Stimulated activated CD8-positive, alpha-beta memory T cell treated with anti-CD3 and anti-CD28 coated beads, Interleukin-15, amount 100 ng/mL, for 48 hours (primary cell): ENCODE measurements around the gene FKBP7.
"Not testable (repeated sequence)": the region's sequence is repeated elsewhere in the genome, so short reads cannot be mapped to it uniquely, and the experiment has no call there.

Source experiments
- DNase-seq, 2 donors: peaks; one replicate each; pipeline ENCODE4 v3.0.0-alpha.2; 2020; ENCODE audit warnings: low read depth in 2 of 2

Gene FKBP7, protein sequence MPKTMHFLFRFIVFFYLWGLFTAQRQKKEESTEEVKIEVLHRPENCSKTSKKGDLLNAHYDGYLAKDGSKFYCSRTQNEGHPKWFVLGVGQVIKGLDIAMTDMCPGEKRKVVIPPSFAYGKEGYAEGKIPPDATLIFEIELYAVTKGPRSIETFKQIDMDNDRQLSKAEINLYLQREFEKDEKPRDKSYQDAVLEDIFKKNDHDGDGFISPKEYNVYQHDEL

DNA sequence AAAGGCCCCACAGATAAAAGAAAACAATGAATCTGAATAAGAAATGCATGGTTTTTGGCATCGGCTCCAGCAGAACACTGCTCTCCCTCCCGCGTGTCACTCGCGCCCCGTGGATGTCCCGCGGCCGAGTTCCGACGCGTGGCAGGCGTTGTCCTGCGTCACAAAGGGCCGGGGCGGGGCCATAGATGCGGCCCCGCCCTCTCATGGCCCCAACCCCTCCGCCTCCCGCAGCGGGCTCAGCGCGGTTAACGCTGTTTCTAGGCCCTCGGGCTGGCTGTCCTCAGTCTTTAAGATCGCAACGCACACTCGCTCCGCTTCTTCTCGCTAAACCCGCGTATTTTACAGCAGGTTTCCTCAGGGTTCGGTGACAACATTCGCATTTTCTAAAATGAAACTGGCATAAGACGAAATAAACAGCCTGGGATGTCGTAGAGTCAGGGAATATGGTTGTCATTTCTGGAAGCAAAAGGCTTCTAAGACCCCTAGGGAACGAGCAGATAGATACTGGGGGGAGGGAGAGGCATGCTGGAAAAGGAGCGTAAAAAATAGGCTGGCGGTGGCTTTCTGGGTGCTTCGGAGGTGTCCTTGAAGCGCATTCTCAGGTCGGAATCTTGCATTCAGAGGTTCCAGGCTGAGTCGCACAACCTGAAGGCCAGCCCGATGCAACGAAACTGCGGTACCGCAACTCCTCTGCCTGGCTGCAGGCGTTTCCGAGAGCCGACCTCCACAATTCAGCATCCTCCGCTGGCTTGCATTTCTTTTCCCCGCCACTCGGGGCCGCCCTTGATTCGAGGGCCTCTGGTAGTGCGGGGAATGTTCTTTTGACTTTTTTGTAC lies at the start of gene FKBP7:
Gene FKBP7, minus strand, starts transcription at position 162 of the 836 bp plus-strand sequence. Its CDS starts 101 bp downstream, at position 61.
- DNase-seq: peak; percentile 61 to 73

DNA sequence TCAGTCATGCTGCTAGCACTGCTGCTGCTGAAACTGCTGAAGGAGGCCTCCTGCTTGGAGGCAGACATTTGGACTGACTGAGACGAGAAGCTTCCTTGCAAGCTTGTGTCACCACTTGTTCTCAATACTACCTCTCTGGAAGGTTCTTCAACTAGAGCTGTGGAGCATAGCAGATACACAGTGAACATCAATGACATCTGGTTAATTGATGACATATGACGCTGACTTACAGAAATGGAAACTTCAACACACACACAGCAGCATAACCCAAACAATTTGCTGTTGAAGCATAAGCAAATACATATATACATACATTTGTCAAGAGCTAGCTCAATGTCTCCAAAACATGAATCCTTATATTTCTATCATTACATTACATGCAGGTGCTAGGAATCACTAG lies 49.2 kb upstream of the FKBP7 start:
- no peak for DNase-seq

DNA sequence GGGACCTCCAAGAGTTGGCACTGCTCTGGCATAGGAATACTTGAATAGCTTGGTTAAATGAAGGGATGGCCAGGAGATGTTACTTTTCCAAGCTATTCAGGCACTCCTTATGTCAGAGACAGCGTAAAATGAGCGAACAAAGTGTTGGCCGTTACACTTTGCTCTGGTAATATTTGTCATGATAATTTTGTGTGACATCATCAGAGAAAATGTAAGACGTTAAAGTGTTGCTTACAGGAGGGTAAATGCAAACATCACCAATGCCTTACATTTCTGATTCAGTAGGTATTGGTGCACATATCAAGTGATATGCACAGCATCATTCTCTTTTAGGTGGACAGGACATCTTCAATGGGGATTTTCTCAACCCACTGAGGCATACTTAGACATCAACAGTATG lies 47.9 kb upstream of the FKBP7 start:
- DNase-seq: no peak

DNA sequence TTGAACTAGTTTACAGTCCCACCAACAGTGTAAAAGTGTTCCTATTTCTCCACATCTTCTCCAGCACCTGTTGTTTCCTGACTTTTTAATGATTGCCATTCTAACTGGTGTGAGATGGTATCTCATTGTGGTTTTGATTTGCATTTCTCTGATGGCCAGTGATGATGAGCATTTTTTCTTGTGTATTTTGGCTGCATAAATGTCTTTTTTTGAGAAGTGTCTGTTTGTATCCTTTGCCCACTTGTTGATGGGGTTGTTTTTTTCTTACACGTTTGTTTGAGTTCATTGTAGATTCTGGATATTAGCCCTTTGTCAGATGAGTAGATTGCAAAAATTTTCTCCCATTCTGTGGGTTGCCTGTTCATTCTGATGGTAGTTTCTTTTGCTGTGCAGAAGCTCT lies 47.1 kb upstream of the FKBP7 start:
- not testable (repeated sequence) for DNase-seq

DNA sequence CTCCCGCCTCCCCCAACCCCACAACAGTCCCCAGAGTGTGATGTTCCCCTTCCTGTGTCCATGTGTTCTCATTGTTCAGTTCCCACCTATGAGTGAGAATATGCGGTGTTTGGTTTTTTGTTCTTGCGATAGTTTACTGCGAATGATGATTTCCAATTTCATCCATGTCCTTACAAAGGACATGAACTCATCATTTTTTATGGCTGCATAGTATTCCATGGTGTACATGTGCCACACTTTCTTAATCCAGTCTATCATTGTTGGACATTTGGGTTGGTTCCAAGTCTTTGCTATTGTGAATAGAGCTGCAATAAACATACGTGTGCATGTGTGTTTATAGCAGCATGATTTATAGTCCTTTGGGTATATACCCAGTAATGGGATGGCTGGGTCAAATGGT lies 46.6 kb upstream of the FKBP7 start:
- not testable (repeated sequence) for DNase-seq

DNA sequence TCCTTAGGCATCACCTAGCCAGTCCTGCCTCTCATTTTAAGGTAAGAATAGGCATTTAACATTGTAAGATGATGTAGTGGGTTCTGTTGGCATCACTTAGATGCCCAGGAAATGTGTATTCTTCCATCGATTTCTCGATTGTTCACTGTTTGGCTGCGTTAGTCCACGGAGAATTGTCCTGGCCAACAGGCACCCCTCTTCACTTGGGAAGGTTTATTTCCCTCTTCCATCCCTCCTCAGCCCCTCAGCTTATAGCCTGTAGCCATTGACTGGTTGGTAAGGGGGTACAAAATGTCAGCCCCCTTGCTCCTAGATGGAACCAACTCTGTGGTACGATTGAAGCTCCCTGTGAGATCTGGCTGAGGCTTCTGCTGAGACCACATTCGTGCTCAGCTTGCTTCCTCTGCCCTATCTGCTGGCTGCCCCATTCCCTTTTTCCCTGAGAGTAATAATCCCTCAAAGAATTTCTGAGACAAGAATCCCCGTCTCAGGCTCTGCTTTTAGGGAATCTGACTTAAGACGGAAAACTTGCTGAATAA lies 45.3 kb upstream of the FKBP7 start:
- no peak for DNase-seq

DNA sequence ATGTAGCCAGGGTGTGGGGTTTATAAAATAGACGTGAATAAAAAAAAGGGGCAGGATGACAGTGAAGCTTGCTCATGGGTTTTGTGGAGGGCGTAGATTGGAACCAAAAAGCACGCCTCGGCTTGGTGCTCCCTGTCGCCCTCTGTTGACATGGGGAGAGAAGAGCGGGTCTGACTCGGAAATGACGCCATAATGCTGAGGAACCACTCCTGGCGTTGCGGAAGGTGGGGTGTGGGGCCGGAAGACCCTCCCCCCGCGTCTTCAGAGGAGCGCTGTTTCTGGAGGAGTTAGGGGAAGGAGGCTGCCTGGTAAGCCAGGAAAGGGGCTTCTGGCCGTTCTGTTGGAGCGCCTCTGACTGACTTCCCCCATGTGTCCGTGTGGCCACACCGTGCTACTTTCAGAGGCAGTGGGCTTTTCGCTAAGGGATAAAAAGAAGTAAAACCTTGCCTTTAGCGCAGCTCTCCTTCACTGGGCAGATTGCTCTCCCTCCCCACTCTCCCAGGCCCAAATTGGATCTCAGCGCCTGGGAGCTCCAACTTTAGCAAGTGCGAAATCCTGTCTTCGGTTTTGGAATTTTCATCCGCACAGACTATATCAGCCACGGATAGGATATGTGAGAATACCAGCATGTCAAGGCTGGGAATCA lies 44.7 kb upstream of the FKBP7 start:
- peak; percentile 66 to 76 for DNase-seq

DNA sequence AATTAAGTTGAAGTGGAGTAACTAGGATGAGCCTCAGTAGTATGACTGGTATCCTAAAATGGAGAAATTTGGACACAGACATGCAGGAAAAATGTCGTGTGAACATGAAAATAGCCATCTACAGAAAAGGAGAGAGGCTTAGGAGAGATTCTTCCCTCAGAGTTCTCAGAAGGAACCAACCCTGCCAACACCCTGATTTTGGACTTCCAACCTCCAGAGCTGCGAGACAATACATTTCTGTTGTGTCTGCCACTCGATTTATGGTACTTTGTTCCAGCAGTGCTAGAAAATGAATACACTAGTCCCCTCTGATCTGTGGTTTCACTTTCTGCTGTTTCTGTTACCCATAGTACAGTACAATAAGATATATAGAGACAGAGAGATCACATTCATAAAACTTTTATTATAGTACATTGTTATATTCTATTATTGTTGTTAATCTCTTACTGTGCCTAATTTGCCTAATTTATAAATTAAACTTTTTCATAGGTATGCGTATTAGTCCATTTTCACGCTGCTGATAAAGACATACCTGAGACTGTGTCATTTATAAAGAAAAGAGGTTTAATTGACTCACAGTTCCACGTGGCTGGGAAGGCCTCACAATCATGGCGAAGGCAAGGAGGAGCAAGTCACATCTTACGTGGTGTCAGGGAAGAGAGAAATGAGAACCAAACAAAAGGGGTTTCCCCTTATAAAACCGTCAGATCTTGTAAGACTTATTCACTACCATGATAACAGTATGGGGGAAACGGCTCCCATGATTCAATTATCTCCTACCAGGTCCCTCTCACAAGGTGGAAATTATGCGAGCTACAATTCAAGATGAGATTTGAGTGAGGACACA lies 43.1 kb upstream of the FKBP7 start:
- DNase-seq: peak in 1 of 2 donors; percentile 29

DNA sequence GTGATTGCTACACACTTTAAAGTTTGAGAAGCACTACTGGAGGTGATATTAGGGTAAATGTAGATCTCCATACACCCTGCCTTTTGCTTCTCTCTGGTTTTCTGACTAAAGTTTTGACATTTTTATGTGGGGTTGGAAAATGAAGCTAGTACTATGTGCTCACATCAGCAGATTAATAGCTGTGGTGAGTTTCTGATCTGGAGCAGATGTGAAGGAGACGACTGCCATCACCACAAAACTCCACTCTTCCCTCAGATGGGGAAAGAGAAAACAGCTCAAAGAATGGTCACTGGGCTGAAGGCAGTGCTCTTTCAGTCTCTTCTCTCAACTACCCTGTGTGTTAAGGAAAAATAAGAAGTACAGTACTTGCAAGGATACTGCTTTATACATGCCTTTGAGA lies 39.1 kb upstream of the FKBP7 start:
- DNase-seq: no peak

DNA sequence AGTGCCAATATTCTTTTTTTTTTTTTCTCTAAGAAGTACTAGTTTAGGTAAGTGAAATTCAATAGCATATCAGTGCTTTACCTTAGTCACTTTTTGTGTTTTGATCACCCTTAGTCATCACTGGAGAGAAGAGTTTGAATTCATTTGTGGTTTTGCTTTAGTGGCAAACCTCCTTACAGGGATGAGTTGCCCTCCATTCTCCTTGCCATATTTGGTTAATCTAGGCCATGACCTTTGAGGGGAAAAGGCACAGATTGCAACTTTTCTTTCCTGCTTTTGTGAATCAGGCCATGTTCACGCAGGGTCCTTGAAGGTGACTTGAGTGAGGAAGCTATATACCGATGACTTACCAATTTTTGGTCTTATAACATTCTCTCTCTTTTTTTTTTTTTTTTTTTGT lies 36.3 kb upstream of the FKBP7 start:
- peak in 1 of 2 donors; percentile 25 for DNase-seq

DNA sequence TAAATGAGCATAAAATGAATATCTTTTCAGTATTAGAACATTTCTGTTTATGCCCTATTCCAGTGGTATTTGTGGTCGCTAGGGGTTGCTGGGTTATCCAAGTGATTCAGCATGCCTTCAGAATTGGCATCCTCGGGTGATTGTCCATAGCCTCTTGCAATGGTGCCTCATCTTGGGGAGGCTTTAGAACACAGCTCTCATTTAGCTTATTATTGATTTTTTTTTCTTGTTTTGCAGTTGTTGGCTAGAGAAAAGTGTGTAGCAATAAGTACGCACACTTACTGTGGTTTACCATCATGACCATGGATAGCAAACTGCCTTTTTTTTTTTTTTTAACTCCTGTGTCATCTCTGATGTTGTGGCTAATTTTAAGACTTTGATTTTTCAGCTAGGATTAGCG lies 35.5 kb upstream of the FKBP7 start:
- DNase-seq: no peak

DNA sequence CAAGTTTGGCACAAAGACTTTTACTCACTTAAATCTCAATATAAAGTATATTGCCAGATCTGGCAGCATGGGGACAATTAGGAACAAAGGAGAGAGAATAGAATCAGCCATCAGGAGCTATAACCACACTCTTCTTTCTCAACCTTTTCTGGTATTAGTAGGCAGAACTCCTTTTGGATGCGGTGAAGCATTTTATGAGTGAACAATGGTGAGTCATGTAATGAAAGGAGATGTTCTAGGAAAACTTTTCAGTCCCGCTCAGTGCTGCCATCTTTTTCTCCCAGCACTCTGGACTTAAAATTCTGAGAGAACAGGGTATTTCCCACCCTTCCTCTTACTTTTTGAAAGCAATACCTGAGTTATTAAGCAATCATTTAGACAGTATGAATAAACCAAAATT lies 34.1 kb upstream of the FKBP7 start:
- no peak for DNase-seq

DNA sequence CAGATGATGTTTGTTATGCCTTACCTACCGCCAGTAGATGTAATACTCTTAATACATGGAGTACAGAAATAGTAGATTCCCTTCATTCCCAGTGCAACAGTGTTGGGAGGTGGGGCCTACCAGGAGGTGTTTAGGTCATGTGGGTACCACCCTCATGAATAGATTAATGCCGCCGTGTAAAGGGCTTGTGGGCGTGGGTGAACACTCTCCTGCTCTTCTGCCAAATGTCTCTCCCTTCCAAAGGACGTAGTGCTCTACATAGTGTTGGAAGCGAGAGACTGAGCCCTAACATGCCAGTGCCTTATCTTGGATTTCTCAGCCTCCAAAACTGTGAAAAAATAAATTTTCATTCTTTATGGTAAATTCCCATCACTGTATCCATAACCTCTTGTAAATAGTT lies 32.0 kb upstream of the FKBP7 start:
- DNase-seq: no peak

DNA sequence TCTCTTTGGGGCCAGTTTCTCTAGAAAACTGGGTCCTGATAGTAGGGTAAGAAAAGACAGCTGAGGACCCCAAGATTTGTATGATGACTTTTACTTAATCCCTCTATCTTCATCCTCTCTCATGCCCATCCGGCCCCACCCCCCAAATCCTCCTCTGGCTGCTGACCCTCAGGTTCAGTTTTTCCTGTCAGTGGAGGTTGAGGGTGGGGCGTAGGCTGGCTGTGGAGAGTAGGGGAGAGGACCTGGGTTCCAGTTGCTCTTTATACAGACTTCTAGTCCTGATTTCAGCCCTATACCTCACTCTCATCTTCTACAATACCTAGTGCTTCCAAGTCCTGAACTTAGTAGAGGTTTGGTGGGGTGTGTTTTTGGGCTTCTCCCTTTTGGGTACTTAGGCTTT lies 30.2 kb upstream of the FKBP7 start:
- DNase-seq: no peak

DNA sequence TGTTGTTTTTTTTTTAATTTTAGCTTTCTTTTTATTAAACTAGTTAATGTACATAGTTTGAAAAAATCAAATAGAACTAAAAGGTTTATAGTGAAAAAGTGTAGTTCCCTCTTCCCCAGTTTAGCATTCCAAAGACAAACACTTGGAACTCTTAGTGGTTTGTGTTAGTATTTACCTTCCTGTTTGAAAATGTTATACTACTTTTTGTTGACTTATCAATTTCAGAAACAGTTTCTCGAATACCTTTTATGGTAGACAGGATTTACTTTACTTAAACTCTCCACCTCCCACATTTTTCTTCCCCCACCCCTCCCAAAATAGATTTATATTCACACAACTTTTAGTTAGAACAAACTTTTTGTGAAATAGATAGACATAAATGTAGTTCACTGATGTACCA lies 28.5 kb upstream of the FKBP7 start:
- DNase-seq: no peak

DNA sequence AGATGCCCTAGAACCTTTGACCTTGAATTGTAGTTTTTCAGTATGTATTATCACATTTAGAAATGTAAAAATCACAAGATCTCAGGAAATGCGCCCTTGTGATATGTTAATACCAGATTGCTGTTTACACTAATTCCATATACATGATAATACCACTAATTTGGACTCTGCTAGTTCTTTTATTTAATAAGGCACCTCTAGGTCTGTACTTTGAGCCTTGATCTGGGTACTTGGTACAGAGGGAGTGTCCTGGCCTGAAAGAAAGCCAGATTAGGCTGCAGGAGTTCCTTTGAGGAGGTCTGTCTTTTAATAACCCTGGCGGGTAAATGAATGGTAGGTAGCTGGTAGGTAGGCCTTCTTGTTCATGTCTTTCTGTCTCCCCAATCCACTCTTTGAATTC lies 28.1 kb upstream of the FKBP7 start:
- DNase-seq: no peak

DNA sequence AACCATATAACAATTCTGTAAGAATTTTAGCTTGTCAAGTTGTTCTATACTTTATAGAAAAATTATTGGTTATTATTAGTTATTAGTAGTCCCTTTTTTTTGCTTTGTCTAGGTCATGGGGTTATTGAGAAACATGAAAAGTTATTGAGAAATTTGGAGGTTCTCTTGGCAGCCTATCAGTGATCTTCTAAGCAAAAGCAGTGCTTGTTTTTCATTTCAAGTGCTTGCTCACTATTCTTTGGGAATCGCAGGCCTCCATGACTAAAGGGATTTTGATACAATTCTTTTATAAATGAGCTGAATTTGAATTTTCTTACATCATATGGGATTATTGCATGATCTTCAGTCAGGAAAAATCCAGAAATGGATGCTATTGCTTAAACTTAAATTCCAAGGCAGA lies 27.7 kb upstream of the FKBP7 start:
- no peak for DNase-seq

DNA sequence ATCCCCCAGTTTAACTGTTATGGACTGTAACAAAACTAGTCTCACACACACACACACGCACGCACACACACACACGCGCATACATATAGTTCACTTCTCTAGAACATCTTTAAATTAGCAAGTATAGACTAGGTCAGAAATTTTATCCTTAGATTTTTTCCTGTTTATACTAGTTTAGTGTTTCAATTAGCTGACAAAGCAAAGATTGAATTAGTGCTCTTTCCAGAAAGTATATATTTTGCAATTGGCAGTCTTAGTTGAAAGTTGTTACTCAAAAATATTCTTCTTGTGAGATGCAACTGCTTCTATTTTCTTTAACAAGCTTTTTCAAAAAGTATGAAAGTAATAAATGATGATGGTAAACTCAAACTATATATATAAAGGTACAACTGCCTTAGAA lies 24.4 kb upstream of the FKBP7 start:
- DNase-seq: no peak

DNA sequence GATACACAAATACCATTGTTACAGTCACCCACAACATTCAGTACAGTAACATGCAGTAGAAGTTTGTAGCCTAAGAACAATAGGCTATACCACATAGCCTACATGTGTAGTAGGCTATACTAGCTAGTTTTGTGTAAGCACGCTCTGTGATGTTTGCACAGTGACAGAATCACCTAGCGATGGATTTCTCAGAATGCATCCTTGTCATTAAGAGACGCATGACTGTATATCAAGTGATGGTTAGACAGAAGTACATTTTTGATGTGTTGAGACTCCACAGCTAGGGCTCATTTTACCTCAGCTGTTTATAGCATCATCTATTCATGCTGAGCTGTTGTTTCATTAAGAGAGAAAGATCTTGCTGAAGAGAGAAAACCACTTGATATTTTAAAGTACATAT lies 21.2 kb upstream of the FKBP7 start:
- no peak for DNase-seq

DNA sequence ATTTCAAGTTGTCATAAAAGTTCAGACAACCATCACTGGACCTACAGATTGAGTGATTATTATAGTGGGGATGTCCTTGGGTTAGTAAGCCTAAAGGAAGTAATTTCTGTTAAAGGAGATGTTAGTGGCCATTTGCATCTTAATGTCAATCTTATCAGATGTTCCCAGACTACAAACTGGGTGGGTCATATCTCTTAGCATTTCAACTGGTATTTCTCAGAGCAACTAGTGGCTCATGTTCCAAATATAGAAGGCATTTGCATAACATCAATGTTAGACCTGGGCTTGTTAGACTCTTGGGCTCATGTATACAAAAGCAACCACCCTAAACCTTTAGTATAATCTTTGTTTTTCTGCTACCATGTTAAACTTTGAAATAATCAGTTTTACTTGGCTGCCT lies 19.7 kb upstream of the FKBP7 start:
- DNase-seq: no peak

DNA sequence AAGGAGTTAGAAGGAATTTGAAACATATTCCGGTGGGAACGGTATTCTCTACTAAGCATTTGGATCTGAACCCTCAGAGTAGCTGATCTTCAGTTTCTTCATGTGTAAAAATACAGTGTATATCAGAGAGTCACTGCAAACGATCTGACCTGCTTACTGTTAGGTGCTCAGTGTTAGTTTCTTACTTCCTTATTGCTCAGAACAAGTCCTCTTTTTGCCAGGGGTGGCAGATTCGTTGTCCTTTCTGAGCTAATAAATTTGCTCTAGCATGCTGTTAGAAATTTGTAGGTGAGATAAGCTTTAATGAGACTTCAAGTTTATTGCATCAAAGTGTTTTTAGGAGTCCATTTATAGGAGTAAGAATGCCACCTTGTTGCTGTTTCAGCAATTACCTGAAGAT lies 17.6 kb upstream of the FKBP7 start:
- no peak for DNase-seq

DNA sequence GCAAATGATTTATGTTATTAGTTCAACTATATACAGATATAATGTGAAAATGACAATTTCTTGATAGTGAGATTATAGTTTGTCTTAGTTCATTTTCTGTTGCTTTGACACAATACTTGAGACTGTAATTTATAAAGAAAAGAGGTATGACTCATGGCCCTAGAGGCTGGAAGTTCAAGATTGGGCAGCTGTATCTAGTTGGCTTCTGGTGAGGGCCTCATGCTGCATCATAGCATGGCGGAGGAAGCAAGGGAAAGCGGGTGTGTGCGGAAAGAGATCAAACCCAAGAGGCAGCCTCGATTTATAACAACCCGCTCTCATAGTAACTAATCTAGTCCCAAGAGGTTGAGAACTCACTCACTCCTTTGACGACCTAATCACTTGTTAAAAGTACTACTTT lies 13.2 kb upstream of the FKBP7 start:
- no peak for DNase-seq
